Measurements from ENCODE around the gene IL17RD.

IL17RD gene

DNA sequence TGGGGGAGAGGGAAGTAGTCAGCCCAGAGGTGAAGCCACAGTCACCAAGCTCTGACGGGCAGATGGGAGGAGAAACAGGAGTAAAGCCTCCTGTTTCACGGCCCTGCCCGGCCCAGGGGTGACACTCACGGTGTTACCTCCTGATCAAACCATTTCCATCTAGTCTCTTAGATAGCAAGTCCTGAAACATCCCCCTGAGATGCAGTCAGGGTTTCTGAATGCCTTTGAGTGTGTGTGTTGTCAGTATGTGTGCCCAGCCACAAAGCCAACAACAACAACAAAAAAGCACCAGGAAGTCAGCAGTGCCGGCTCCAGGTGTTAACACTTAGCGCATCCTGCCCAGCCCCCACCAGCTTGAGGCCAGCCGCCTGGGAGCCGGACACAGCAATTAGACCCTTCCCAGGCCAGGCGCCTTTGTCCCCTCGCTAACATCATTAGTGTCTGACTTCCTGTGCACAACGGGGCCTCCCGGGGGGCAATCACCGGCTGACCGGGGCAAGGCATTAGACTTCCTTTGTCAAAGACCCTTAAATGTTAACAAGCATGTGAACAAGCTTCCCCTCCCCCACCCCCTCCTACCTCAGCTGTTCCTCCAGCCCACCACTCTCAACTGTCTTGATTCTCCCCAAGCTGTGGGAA, 34.5 kb downstream of the IL17RD start:
- DNase-seq = no peak

GRCh38 chr3:57128826-57129667, 36.1 kb downstream of the IL17RD start:
- DNase-seq = no peak

DNA sequence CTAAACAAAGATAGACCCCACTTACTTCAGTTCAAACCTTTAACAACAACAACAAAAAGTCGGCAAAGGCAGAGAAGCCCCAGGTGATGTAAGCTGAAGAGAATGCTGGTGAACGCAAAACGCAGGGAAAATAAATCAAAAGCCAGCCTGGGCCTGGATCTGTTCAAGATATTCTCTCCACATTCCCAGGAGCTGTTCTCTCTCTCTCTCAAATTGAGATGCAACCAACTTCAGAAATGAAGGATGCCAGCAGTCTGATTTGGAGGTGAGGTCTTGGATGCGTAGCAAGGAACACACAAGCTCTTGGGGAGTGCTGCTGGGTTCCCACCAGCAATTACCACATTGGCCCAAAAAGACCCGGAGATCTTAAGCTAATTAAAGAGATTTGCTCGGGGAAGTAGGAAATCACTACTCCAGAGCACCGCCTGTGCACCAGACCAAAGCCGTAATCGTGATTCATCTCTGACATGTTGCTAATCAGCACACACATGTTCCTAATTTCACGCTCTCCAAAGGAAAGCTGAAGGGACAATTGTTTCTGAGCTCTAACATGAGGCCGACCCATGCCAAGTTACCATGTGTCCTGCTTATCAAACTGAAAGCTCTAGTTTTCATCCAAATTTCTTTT, 37.1 kb downstream of the IL17RD start:
- DNase-seq = no peak

GRCh38 chr3:57126244-57126643, 38.9 kb downstream of the IL17RD start:
- DNase-seq = no peak

DNA sequence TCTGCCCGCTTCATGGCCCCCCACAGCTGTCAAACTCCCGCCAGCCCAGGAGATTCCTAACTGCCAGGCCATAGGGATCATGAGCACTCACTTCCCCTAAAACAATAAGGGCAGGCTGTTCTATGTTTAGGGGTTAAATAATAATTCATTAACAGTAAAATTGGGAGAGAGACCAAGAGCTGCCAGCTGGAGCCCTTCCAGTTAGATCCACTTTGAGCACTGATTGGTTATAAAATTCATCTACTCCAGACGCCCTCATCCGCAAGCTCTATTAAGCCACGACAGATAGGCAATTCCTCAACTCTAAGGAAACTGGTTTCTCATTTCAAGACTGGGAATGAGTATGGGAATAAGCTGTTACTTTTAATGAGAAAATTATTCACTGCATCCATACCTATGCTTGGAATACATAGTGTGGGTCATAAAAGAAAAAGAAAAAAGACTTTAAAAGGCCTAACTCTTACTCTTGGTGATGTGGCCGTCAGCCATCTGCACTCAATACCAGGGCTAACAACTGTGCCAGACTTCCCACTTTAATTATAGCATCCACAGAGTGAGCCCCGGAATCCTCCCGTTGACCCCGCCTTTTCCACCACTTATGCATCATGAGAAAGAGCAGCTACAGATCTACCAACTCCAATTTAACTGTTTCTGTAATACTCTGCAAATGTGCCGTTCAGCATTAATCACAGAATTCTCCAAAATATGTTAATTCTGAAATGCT, 44.5 kb downstream of the IL17RD start:
- DNase-seq = no peak

DNA sequence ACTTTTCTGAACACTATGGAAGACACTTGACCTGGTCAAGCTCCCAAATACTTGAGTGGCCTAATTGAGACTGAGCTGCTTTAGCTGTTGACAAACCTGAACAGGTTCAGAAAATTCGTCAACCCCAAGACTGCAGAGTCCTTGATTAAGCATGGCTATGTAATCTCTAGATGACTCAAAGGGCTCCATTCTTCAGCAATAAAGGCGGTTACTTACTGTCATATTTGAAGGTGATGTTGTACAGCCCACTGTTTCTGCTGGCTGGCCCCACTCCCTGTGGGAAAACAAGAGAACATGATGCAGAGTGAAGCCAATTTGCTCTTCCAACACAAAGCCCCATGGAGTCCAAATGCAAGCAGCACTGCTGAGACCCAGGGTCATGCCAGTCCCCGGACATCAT, 45.1 kb downstream of the IL17RD start:
- no peak for DNase-seq

GRCh38 chr3:57118254-57118653, 46.9 kb downstream of the IL17RD start:
- no peak for DNase-seq

GRCh38 chr3:57116501-57116900, 48.7 kb downstream of the IL17RD start:
- DNase-seq = no peak

- DNase-seq = no peak
These were observed 52.9 kb downstream of the IL17RD start for GRCh38 chr3:57112206-57112605.

- DNase-seq = no peak
These were observed 54.4 kb downstream of the IL17RD start for GRCh38 chr3:57110798-57111197.

DNA sequence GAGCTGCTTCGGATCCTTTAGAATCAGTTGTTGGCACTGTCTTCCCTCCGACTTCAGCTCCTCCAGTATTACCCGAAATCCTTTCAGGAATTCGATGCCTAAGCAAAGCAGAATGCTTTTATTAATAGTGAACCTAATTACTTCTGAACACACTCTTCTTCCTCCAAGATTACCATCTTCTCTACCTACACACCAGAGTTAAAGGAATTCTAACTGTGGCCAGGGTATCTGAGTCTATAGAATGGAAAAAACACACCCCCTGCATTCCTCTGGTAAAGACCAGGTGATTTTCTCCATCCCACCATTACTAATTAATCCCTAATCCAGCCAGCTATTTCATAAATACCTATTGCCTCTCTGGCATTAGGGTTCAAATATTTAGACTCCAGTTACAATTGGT, 54.9 kb downstream of the IL17RD start:
- DNase-seq = no peak

DNA sequence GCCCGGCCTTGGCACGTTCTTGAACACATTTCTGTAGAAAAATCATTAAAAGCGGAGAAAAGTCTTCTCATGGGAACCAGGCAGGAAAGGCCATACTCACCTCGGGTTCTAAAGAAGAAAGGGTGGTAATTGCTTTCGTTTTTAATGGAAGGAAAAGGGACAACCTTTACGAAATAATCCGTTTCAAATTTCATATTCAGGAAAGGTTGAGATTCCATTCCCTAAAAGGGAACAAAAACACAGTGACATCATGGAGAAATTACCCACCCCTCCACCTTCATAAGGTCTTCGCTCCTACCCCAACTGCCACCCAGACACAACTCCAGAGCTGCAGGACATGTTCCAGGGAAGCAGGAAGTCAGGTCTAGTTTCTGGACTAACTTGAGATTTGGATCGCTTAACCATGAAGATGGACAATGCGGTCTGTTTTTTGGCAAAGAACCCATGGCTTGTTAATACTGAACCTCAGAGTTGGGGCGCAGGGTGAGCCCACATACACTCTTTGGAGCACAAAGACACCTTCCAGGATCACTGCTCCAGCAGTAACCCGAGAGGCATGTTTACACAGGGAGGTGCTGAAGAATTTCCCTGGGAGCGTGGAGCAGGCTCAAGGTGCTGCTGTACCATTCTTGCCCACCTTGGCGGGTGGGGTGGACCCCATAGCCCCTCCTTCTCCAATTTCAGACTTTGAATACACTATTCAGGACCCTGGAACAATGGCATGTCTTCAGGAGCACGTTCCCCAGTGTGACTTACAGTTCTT, 55.5 kb downstream of the IL17RD start:
- DNase-seq = no peak

DNA sequence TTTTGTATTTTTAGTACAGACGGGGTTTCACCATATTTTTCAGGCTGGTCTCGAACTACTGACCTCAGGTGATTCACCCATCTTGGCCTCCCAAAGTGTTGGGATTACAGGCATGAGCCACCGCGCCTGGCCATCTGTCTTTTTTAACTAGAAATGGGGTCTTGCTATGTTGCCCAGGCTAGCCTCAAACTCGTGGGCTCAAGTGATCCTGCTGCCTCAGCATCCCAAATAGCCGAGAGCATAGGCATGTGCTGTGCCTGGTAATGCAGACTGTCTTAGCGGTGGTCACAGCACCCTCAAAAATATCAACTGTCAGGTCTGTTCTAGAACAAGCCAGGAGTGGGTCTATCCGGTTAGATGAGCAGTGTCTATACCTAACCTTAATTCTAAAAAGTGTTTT, 56.5 kb downstream of the IL17RD start:
- no peak for DNase-seq

DNA sequence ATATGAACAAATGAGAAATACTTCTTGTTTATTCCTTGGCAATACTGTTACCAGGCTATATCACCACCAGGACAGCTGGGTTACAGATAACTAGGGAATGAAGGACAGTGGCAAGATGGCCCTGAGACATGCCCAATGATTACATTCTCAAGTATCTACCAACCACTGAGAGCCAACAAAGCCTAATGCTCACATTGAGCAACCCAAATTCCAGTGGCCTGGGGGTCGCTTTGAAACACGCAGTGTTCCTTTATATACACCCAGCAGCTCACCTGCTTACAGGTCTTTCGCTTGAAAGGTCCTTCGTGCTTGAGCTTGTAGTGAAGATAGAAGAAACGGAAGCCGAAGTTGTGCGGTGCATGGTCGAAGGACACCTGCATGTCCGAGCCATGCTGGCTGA, 59.6 kb downstream of the IL17RD start:
- DNase-seq = no peak

- DNase-seq = peak; percentile 55
These were observed 65.0 kb downstream of the IL17RD start for GRCh38 chr3:57100046-57100695.

DNA sequence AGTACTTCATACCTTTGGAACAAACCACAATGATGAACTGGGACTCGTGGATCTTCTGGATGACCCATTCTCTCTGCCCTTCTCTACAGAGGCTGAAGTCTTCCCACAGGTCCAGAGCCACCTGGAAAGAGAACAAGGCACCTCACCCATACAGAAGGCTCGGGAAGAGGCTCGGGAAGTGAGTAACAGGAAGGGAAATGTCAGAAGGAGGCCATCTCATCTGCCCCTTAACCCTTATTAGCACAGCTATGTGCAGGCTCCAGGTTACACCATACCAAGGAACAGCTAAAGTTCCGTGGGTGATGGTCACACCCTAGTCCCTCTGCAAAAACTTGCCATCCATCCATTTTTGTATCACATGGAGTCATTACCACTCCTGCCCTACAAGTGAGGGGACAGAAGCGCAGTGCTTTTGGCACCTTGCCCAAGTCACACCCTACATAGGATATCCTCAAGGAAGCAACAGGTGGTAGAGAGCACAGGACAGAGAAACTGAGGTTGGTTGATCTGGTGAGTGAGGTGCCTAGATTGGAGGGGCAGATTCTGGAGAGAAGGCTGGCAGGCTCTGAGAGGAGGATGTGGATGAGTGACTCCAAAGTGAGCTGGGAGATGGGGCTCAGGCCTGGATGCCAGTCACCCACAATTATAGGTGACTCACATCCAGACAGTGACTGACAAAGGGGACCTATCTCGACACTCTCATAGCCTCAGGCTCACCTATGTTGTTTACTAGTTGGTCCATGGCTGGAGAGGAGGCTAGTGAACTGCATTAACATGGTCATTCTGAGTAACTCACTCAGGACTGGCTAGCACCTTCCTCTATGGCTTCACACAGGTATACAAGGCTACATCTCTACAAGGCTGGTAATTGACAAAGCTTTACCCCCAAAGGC, 66.5 kb downstream of the IL17RD start:
- no peak for DNase-seq

DNA sequence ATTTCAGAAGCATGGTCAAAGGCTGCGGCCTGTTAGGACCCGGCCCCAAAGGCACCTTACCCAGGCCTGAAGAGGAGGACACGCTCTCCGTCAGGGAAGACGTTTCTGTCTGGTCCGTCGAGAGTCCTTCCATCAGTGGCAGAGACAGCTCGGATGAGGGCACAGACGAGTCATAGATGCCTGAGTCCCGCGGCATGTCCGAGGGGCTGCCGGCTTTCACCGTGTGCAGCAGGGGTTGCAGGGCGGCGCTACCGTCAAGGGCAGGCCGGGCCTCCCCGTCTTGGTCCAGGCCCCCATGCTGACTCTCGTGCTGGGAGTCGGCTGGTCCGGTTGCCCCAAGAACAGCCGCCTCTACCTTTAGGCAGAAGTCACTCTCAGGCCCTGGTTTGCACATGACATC, 67.6 kb downstream of the IL17RD start:
- no peak for DNase-seq

GRCh38 chr3:57095363-57095762, 69.8 kb downstream of the IL17RD start:
- no peak for DNase-seq

GRCh38 chr3:57094575-57094974, 70.6 kb downstream of the IL17RD start:
- DNase-seq = no peak

DNA sequence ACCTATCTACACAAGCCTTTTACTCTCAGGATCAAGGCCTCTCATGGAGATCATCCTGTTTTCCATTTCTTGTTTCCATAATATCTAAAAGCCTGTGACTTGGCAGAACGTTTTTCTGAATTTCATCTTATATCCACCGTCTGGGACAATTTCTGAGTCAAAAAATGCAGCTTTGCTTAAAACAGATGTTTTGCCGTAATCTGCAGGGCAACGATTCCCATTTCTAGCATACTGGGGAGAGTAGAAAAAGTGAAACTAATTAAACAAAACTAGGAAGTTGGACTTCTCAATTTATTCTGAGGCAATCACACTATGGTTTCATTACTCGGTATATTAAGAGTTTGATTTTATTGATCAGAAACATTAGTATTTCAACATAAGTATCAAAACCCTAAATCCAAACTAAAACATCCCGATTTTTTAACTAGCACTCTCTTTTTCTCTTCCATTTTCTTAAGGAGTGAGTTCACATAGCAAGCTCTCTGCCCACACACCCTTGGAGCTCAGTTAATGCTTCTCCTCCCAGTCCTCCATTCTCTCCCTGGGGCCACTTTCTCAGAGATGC, 71.1 kb downstream of the IL17RD start:
- no peak for DNase-seq

DNA sequence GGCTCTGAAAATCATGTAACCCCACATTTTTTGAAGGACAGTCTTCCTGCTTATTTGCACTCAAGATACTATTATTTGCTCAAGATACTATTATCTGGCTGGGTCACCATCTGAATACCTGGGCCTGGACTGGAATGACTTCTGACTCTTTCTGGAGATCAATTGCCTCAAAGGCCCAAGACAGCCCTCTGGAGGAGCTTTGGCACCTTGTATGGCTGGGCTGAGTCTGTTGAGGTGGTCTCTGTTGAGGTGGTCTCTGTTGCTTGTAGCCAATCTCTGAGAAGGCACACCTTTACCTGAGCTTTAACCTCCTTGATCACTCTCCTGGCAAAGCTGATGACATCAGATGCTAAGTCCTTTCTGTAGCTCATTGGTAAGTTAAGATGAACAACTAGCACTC, 71.7 kb downstream of the IL17RD start:
- DNase-seq = no peak
